Measurements from ENCODE around the gene COLEC12.

The COLEC12 gene

GRCh38 chr18:361100-361732 lies 139.3 kb downstream of the COLEC12 start:
- no peak for DNase-seq (ENCODE audit: low read depth)

GRCh38 chr18:360676-361075 lies 139.8 kb downstream of the COLEC12 start:
- DNase-seq (ENCODE audit: low read depth) = no peak

DNA sequence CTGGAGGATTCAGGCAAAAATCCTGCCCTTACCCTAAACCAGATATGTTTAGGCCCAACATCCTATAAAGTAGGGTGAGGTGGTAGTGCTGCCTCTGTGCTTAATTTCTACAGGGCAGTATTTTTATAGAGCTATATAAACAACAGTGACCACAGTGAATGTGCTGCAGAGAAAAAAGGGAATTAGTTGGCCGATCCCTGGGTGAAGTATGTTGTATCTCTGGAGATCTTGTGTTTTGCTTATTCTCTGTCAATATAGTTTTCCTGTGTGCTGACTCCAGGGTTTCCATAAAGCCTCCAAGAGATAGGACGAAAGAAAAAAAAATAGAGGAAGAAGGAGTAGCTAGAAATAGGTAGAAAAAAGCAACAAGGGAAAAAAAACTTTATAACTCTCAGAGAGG lies 143.7 kb downstream of the COLEC12 start:
- DNase-seq (ENCODE audit: low read depth) = no peak

GRCh38 chr18:355678-356077 lies 144.8 kb downstream of the COLEC12 start:
- no peak for DNase-seq (ENCODE audit: low read depth)

GRCh38 chr18:354471-354870 lies 146.0 kb downstream of the COLEC12 start:
- DNase-seq (ENCODE audit: low read depth) = no peak

DNA sequence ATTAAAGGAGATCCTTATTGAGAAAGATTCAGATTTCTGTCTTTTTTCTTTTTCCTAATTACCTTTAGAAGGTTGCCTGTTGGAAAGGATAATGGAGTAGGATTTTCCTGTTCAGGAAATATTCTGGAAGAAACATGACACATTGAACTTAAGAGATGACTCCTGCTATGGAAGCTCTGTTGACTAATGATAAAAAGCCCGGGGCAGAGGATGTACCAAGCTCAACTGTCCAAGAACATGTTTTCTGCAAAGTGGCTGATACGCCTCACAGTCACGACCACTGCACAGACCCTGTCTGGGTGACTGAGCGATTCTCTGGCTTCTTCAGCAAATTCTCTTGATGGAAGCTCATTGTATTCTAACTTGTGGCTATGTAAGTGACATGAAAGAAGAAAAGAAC lies 146.5 kb downstream of the COLEC12 start:
- DNase-seq (ENCODE audit: low read depth) = no peak

DNA sequence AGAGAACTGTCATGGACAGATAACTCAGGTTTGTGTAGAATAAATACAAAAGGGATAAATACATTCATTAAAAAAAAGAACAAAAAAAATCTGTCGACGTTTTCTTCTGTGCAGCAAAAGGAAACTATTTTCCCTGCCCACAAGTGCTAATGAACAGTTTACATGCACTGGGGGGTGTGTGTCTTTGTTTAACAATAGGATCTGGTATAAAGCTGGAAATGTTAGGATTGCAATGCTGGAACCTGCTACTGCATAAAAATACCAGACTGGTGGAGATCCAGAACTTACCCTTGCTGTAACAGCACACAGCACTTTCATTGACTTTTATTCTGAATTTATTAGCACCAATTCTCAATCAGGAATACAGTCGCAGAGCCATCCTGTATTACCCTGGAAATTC lies 148.1 kb downstream of the COLEC12 start:
- DNase-seq (ENCODE audit: low read depth) = no peak

DNA sequence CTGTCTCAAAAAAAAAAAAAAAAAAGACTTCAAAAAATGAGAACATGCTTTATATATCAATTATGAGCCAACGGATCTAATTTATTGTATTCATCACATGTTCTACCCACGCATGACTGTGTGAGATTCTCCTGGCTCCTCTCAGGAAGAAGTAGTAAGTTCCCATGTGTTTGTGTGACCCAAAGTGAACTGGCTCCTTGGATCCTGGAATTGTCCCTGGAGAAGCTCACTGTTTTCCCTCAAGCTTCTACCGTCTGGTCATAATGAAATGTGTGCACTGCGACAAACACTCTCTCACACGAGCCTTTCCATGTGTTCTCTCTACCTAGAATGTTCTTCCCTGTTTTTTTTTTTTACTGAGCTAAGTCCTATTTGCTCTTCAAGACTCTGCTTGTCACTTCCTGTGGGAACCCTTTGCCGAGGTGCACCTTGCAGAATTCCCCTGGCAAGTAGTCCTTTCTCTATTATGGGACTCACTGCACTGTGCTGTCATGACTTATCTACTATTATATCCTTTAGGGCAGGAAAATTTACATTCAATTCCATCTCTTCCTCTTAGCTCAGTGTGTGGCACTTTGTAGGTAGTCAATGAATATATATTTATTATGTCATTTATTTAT lies 149.4 kb downstream of the COLEC12 start:
- no peak for DNase-seq (ENCODE audit: low read depth)

GRCh38 chr18:346600-346999 lies 153.9 kb downstream of the COLEC12 start:
- no peak for DNase-seq (ENCODE audit: low read depth)

- DNase-seq (ENCODE audit: low read depth) = no peak
Measured at GRCh38 chr18:341102-341501, 159.4 kb downstream of the COLEC12 start.

DNA sequence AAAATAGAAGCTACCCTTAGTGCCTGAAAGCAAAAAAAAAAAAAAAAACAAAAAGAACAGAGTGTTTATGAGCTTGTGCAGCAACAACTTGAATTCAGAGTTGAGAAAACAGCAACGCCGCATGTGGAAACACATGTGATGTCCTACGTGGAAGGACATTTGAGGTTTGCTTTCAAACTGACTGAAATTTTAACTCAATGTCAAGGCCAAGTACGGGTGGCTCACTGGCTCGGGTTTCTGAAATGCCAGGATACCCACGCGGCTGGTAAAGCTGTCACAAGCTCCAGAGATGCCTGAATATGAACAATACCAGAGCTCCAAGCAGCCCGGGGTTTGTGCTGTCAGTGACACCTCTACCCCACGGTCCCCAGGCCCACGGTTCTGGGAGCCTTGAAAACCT lies 160.5 kb downstream of the COLEC12 start:
- DNase-seq (ENCODE audit: low read depth) = no peak

GRCh38 chr18:339200-339599 lies 161.3 kb downstream of the COLEC12 start:
- no peak for DNase-seq (ENCODE audit: low read depth)

DNA sequence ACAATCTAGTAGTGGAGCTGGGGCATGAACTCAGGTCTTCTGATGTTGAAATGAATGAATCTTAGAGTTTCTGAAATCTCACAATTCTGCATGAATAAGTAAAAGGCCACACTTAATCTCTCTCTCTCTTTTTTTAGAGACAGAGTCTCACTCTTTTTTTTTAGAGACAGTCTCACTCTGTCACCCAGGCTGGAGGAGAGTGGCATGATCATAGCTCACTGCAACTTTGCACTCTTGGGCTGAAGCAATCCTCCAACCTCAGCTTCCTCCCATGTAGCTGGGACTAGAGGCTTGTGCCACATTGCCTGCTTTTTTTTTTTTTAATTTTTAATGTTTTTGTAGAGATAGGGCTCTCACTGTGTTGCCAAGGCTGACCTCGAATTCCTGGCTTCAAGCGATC lies 163.8 kb downstream of the COLEC12 start:
- DNase-seq (ENCODE audit: low read depth) = no peak

DNA sequence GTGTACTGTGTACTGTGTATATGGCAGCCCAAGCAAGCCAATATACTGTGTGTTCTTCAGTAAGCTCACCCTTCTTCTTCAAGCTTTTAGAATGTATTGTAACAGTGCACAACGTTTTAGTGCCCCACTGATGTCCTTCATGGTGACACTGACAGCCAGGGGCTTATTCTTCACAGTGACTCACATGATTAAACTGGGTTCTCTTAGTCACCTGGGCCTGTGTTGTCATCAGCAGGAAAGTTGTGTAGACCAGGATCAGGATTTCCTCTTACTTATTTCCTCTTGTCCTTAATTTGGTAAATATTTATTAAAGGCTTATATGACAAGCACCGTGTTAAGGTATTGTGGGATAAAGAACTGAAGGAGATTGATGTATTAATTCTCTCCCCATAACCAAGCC lies 164.8 kb downstream of the COLEC12 start:
- no peak for DNase-seq (ENCODE audit: low read depth)

- no peak for DNase-seq (ENCODE audit: low read depth)
Measured at GRCh38 chr18:334575-335132, 165.8 kb downstream of the COLEC12 start.

DNA sequence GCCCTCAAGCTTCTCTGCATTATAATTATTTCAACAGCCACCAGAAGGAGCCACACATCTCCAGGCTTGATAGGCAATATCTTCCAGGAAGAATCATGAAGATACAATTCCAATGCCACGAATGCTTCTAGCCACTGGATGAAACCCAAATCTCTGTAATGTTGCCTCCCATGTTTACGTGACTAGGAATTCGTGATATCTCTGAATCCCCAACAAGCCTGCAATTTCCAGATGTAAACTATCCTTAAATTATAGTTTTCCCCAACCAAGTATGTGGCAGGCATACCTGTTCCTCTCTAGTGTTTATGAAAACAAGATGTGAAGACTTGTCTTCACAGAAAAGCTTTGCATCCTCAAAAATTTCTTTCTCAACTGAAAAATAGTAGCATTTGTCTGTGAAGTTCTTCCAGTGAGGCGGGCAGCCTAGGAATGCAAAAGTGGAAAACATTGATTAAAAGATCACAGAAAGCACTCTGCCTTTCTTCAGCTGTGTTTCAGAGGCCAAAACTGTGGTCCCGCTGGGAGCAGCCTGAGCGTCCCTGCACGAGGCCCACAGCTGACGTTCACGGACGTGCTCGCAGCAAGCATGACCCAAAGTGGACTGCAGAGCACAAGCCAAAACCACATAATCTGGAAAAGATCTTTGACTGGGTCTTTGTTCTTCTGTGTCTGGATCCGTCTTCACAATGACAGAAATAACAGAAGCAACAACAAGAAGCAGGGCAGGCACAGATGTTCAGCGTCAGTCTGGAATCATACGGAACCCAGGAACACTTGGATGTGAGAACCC lies 167.6 kb downstream of the COLEC12 start:
- DNase-seq (ENCODE audit: low read depth) = no peak

DNA sequence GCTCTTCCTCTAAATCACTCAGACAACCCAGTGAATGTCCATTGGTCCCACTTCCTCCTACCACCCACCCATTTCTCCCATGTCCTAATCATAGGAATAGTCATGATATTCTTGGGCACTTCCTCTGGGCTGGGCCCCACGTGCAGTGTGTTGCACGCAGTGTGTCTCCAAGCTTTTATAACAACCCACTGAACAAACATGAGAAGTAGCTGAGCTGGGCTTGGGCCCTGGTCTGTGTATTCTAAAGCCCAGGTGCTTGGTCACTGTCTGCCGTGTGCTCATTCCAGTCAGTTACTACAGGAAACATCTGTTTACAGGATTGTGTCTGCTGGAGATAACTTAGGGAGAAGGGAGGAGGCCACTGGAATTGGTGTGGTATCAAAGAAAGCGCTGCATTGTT lies 168.5 kb downstream of the COLEC12 start:
- DNase-seq (ENCODE audit: low read depth) = no peak

- no peak for DNase-seq (ENCODE audit: low read depth)
Measured at GRCh38 chr18:331221-331821, 169.2 kb downstream of the COLEC12 start.

DNA sequence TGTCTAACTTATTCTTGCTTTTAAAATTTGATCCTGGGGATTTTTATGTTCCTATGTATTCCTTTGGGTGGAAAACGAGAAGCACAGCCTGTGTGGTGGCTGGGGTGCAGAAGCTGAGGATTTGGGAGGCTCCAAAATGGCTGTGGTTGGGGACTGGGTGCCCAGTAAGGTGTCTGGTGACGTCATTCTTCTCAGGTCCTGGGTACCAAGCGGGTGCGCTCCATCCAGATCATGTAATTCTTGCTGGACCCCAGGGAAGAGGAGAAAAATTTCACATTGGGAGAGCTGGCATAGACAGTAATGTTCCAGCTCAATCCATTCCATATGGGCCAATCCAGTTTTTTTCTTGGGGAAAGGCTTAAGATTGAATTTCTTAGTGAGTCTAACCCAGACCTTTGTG lies 171.6 kb downstream of the COLEC12 start:
- no peak for DNase-seq (ENCODE audit: low read depth)

- no peak for DNase-seq (ENCODE audit: low read depth)
Measured at GRCh38 chr18:326846-327245, 173.7 kb downstream of the COLEC12 start.

- DNase-seq (ENCODE audit: low read depth) = no peak
Measured at GRCh38 chr18:323253-323622, 177.3 kb downstream of the COLEC12 start.

- no peak for DNase-seq (ENCODE audit: low read depth)
Measured at GRCh38 chr18:321865-322467, 178.5 kb downstream of the COLEC12 start.
